ENCODE measurements around the gene KCTD21. TPM values are rescaled to one million over a fixed set of nuclear protein-coding genes. Genes with fewer than 3 reads are reported as not detected.

The KCTD21 gene
- total and polyA plus RNA-seq, 10 of the 15 experiments (the other 5 are each of a cell fraction or from before 2014, with no cell fraction given) = 0.63 to 5.4 (median 3.6) TPM

GRCh38 chr11:78220218-78221157 is 32.1 kb upstream of the KCTD21 start:
- FAIRE-seq (no peak), DNase-seq (ENCODE audit: low read depth, low spot score) (no peak), ATAC-seq (no peak)
- Histone ChIP-seq H3K9me3 (replicated peaks; ENCODE audit: control insufficient read depth, insufficient read depth, low read length) (no peaks in the 10 kb centered on the region), H4K20me1 (ENCODE audit: control insufficient read depth, insufficient read depth) (no peaks in the 10 kb centered on the region), H3K27me3 (replicated peaks in 1 of 2; ENCODE audit: control insufficient read depth in 2 of 2, insufficient read depth in 2 of 2, low read length in 1 of 2) (no peaks in the 10 kb centered on the region), H3K27ac (ENCODE audit: control insufficient read depth, insufficient read depth) (no peak overlapping the region), H3K9ac (ENCODE audit: control insufficient read depth, insufficient read depth, low read length) (no peak overlapping the region), H3K4me2 (ENCODE audit: control insufficient read depth, insufficient read depth) (no peak overlapping the region; the same call in 1 of the 2 replicates), H3K36me3 (ENCODE audit: control insufficient read depth in 2 of 2, insufficient read depth in 2 of 2, low read length in 1 of 2) (peaks cover 0 to 8% of the 10 kb centered on the region in 2 experiments; a peak in 2 of 4 replicates), H3K4me3 (no peak overlapping the region), H3K79me2 (ENCODE audit: control insufficient read depth, insufficient read depth, low read length) (no peaks in the 10 kb centered on the region), H2AFZ (ENCODE audit: control insufficient read depth, low read depth, low read length) (no peak overlapping the region), H3K4me1 (ENCODE audit: control insufficient read depth, insufficient read depth, low read length) (peaks cover 39% of the 10 kb centered on the region)
- RAD21 ChIA-PET (ENCODE audit: unreplicated experiment) = no interaction called here
- POLR2A ChIA-PET = no interaction called here
- CTCF ChIA-PET = interaction anchor here (0.5 to 1.6 kb wide), 3 partner anchors 80 to 344 kb away, joined by 3 to 5 read pairs (median 3); no protein-coding TSS in a partner anchor
- no TSS peak for BruUV-seq (replicated peaks)
- SMC1A ChIA-PET (ENCODE audit: uncharacterized antibody, unreplicated experiment) = interaction anchor here (0.6 kb wide), 1 partner anchor 45 kb away, joined by 3 read pairs; no protein-coding TSS in a partner anchor
- 95% methylated on average over 14 of the region's 14 CpGs for WGBS (ENCODE audit: insufficient coverage, insufficient replicate concordance, low lambda C conversion rate, missing lambda C conversion rate)
- intact Hi-C loops (cut with micrococcal nuclease; ENCODE audit: unreplicated experiment) = no loop called here
- TF ChIP-seq PML (IDR thresholded peaks at IDR 0.05; ENCODE audit: low read length) (no peak), POLR2AphosphoS2 (IDR thresholded peaks at IDR 0.05; ENCODE audit: low read depth, low read length) (no peak), TCF3 (IDR thresholded peaks at IDR 0.05; ENCODE audit: borderline replicate concordance, insufficient read depth, low read depth, low read length) (no peak), BCL3 (IDR thresholded peaks at IDR 0.05; ENCODE audit: borderline replicate concordance, insufficient read depth, low read depth, low read length, poor library complexity, severe bottlenecking) (no peak), SREBF1 (IDR thresholded peaks at IDR 0.05; ENCODE audit: low read length) (no peak), SKIL (IDR thresholded peaks at IDR 0.05; ENCODE audit: low read depth, poor library complexity, severe bottlenecking) (no peak), HDAC2 (IDR thresholded peaks at IDR 0.05) (no peak), MYB (IDR thresholded peaks at IDR 0.05; ENCODE audit: borderline replicate concordance, low read depth, low read length) (no peak), TCF12 (IDR thresholded peaks at IDR 0.05; ENCODE audit: low read depth, low read length) (no peak), HDGF (IDR thresholded peaks at IDR 0.05) (no peak), MAX (IDR thresholded peaks at IDR 0.05; ENCODE audit: low read depth, low read length) (no peak), ATF7 (IDR thresholded peaks at IDR 0.05; ENCODE audit: low read depth) (no peak), NRF1 (conservative IDR thresholded peaks at IDR 0.05; ENCODE audit: low read depth, low read length) (no peak), NR2F1 (conservative IDR thresholded peaks at IDR 0.05) (no peak), E2F8 (IDR thresholded peaks at IDR 0.05; ENCODE audit: low read depth, partially characterized antibody) (no peak), PAX5 (IDR thresholded peaks at IDR 0.05; ENCODE audit: borderline replicate concordance, low read depth, low read length) (no peak)
- in situ Hi-C loops (cut with MboI) = loop anchor here (5.0 kb wide), 1 partner anchor 342 kb away; no protein-coding TSS in a partner anchor

All from GM12878 (cell line).